Esophagus squamous epithelium (tissue), 5 donors: ENCODE results near the gene PDILT. TPM values are rescaled to one million over a fixed set of nuclear protein-coding genes. Genes with fewer than 3 reads are reported as not detected.

Source experiments
- DNase-seq: peaks from one replicate; lab custom pipeline; 2025; lab: John Stamatoyannopoulos, UW
- H3K27ac ChIP-seq, 4 donors: fragments of 200-600 bp; sonication (generic); one replicate each; pipeline ENCODE4 v1.5.1; 2016 to 2019; ENCODE audit warnings: mild to moderate bottlenecking in 1 of 4
- H3K27me3 ChIP-seq, 4 donors: fragments of 200-600 bp; sonication (generic); 1 replicate in 3 of 4; 2 replicates in 1 of 4; pipeline versions ENCODE4 v1.5.1 to v1.6.0; 2017 to 2021; ENCODE audit warnings: antibody characterized with exemption in 1 of 4
- H3K36me3 ChIP-seq, 3 donors: fragments of 200-600 bp; sonication (generic); one replicate each; pipeline ENCODE4 v1.5.1; 2016 to 2019
- H3K4me1 ChIP-seq, 3 donors: fragments of 200-600 bp; sonication (generic); one replicate each; pipeline ENCODE4 v1.5.1; 2017 to 2019
- H3K4me3 ChIP-seq, 4 donors: fragments of 200-600 bp; sonication (generic); 1 replicate in 3 of 4; 2 replicates in 1 of 4; pipeline ENCODE4 v1.5.1; 2016 to 2019; ENCODE audit warnings: mild to moderate bottlenecking in 2 of 4, moderate library complexity in 1 of 4
- H3K9me3 ChIP-seq, 3 donors: fragments of 200-600 bp; sonication (generic); one replicate each; pipeline ENCODE4 v1.5.1; 2016 to 2019
- CTCF ChIP-seq, 6 experiments: fragments of 450-650 bp in 4 of 6; fragments of 200-600 bp in 2 of 6; sonication (generic) in 2 of 6; IDR thresholded peaks; one replicate each; pipeline ENCODE4 v1.5.1; 2016 to 2019; ENCODE audit warnings: antibody characterized with exemption in 6 of 6, mild to moderate bottlenecking in 4 of 6, moderate library complexity in 4 of 6
- POLR2A ChIP-seq, 4 donors: fragments of 450-650 bp; IDR thresholded peaks; one replicate each; pipeline ENCODE4 v1.6.1; 2017; ENCODE audit warnings: antibody characterized with exemption in 4 of 4, mild to moderate bottlenecking in 4 of 4, moderate library complexity in 3 of 4
- WGBS, 2 donors: methylation state at CpG; one replicate each; pipeline ENCODE4 v1.1.5; 2018; 5-methylcytosine and 5-hydroxymethylcytosine counted together
- intact Hi-C: fragments of 100-400 bp; cut with DNase I; formaldehyde crosslinking; loops from one replicate; pipeline ENCODE4 v1.15.0; 2022
- total RNA-seq, 4 donors: library from RNA; depleted of rRNA; stranded (reverse); fragments of >200 nt; gene quantifications; one replicate each; pipeline ENCODE4 v1.1.0, GENCODE V29; 2016
- donor health status: DM: yes; HTN: yes; CAD: no.

The PDILT gene
- total RNA-seq, 4 donors from 2014 or later: not detected

DNA sequence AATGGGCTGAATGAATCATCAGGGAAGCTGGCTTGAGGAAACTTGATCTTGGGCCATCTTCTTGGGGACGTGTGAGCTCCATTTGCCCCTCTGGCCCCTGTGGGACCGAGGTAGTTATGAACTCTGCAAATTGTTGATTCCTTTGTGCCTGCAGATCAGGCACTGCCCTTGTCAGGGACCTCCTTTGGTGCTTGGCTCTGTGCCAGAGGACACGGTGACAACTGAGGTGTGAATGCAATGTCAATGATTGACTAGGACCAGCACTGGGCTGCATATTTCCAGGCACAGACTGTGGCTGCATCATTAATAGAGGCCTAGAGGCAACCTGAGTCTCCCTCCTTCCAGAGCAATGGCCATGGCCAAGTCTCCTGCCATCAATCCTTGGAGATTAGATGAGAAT is 23.8 kb downstream of the PDILT start:
- Histone ChIP-seq H3K27ac (no peak overlapping the region), H3K4me1 (peaks cover 0 to 3% (median 0%) of the 10 kb centered on the region in 3 donors), H3K9me3 (no peaks in the 10 kb centered on the region), H3K27me3 (peaks cover 0 to 4% (median 0%) of the 10 kb centered on the region in 4 donors), H3K36me3 (no peaks in the 10 kb centered on the region), H3K4me3 (no peak overlapping the region)
- TF ChIP-seq CTCF (IDR thresholded peaks at IDR 0.05) (no peak), POLR2A (IDR thresholded peaks at IDR 0.05) (no peak)
- intact Hi-C loops: loop anchor here (10.0 kb wide), 1 partner anchor 334 kb away; no protein-coding TSS in a partner anchor
- WGBS, 2 donors: 52% methylated on average over 3 of the region's 3 CpGs; no CpG with 5 or more reads in 1 of the 2 donors
- DNase-seq: no peak

DNA sequence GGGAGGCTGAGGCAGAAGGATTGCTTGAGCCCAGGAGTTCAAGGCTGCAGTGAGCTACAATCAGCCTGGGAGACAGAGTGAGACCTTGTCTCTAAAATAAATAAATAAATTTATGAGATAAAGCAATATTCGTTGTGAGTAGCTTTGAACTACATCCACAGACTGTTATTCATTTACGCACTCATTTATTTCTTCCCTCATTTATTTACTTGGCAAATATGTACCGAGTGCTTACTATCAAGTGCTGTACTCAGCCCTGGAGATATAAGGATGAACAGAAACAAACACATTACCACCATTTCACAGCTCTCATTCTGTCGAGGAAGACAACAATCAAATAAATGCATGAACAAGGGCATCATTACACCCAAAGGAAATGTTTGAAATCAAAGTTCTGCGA is 27.4 kb downstream of the PDILT start:
- H3K9me3 ChIP-seq: no peaks in the 10 kb centered on the region
- intact Hi-C loops: no loop called here
- no peak overlapping the region for H3K4me3 ChIP-seq
- H3K27me3 ChIP-seq: no peaks in the 10 kb centered on the region
- TF ChIP-seq POLR2A (IDR thresholded peaks at IDR 0.05) (no peak), CTCF (IDR thresholded peaks at IDR 0.05) (no peak)
- no peaks in the 10 kb centered on the region for H3K4me1 ChIP-seq
- DNase-seq: no peak
- WGBS, 2 donors: 58 to 67% methylated on average over 5 of the region's 5 CpGs
- no peaks in the 10 kb centered on the region for H3K36me3 ChIP-seq
- H3K27ac ChIP-seq: no peak overlapping the region

DNA sequence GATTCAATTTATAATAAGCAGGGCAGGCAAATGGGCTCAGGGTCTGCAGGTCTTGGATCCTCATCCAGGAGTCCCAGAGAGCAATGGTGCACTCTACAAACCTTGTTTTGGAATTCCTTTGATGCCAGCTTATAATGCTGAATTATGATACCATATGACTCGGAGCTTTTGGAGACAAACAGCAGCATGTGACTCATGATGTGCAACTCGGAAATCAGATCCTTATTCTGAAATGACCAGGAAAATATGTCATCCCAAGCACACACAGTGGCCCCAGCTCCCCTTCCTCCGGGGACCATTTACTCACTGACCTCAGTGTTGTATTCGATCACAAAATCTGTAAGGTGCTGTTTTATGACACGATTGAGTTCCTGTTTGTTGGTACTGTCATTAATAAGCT is 31.8 kb downstream of the PDILT start:
- no peaks in the 10 kb centered on the region for H3K4me1 ChIP-seq
- 48 to 70% methylated on average over 5 of the region's 5 CpGs for WGBS, 2 donors
- H3K36me3 ChIP-seq: no peaks in the 10 kb centered on the region
- intact Hi-C loops: no loop called here
- peaks cover 0 to 7% (median 0%) of the 10 kb centered on the region in 4 donors for H3K27me3 ChIP-seq
- no peak for DNase-seq
- TF ChIP-seq POLR2A (IDR thresholded peaks at IDR 0.05) (no peak), CTCF (IDR thresholded peaks at IDR 0.05) (no peak)
- H3K9me3 ChIP-seq: no peaks in the 10 kb centered on the region
- H3K4me3 ChIP-seq: no peak overlapping the region
- H3K27ac ChIP-seq: no peak overlapping the region

DNA sequence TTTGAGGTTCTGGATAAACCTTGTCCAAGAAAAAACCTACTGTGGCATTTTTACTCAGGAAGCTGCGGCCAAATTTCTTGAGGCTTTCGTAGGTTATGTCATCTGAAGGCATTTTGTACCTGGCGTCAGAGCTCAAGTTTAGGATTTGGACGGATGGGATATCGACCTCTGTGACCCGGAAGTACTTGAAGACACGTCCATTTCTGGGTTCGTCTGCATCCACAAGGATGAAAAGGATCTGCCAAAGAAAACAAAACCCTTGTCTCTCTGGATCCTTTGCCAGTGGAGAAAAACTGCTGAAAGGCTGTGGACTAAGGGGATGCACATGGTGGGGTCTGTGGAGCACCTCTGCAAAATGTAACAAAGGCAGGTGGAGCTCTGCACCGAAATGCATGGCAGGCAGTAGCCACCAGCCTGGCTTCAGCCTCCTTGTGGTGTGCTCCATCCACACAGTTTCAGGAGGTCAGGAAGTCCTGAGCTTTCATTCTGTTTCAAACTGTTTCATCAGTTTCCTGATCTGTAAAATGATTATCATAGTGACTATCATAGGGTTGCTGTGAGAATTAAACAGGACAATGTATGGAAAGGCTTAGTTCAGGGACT is 35.0 kb downstream of the PDILT start:
- intact Hi-C loops: no loop called here
- Histone ChIP-seq H3K27me3 (peaks cover 0 to 7% (median 0%) of the 10 kb centered on the region in 4 donors), H3K36me3 (no peaks in the 10 kb centered on the region), H3K4me1 (no peaks in the 10 kb centered on the region), H3K4me3 (no peak overlapping the region), H3K27ac (no peak overlapping the region), H3K9me3 (no peaks in the 10 kb centered on the region)
- WGBS, 2 donors: 50 to 72% methylated on average over 9 of the region's 9 CpGs
- no peak for DNase-seq
- TF ChIP-seq CTCF (IDR thresholded peaks at IDR 0.05): no peak
- no peak for TF ChIP-seq POLR2A (IDR thresholded peaks at IDR 0.05)

- 63 to 80% methylated on average over 1 of the region's 3 CpGs for WGBS, 2 donors
- no peak overlapping the region for H3K27ac ChIP-seq
- DNase-seq: no peak
- H3K4me3 ChIP-seq: no peak overlapping the region
- intact Hi-C loops: no loop called here
- TF ChIP-seq POLR2A (IDR thresholded peaks at IDR 0.05): no peak
- no peak for TF ChIP-seq CTCF (IDR thresholded peaks at IDR 0.05)
- peaks cover 0 to 7% (median 0%) of the 10 kb centered on the region in 4 donors for H3K27me3 ChIP-seq
- H3K4me1 ChIP-seq: no peaks in the 10 kb centered on the region
- no peaks in the 10 kb centered on the region for H3K9me3 ChIP-seq
- no peaks in the 10 kb centered on the region for H3K36me3 ChIP-seq
Measured at GRCh38 chr16:20364051-20364450, 40.5 kb downstream of the PDILT start.
